Adipocyte (in vitro differentiated cells): ENCODE results near the gene FAF1.

Source experiments
- DNase-seq: peaks from one replicate; pipeline ENCODE4 v3.0.0-alpha.2; 2015; ENCODE audit warnings: low read depth
- H3K27me3 ChIP-seq: replicated peaks from 2 replicates; pipeline ENCODE4 v1.7.0; 2013; ENCODE audit warnings: mild to moderate bottlenecking, low read length, moderate library complexity; ENCODE audit not compliant: control insufficient read depth, insufficient read depth
- H3K36me3 ChIP-seq: 2 replicates; pipeline ENCODE4 v1.7.0; 2013; ENCODE audit warnings: low read length, mild to moderate bottlenecking, moderate library complexity; ENCODE audit not compliant: control insufficient read depth, insufficient read depth, severe bottlenecking
- H3K4me1 ChIP-seq: 2 replicates; pipeline ENCODE4 v1.7.0; 2013; ENCODE audit warnings: mild to moderate bottlenecking, low read length, moderate library complexity; ENCODE audit not compliant: control insufficient read depth, insufficient read depth
- H3K4me3 ChIP-seq: 2 replicates; pipeline ENCODE4 v1.7.0; 2013; ENCODE audit warnings: mild to moderate bottlenecking, low read length, moderate library complexity
- H3K9ac ChIP-seq: 2 replicates; pipeline ENCODE4 v1.7.0; 2013; ENCODE audit warnings: mild to moderate bottlenecking, low read length, moderate library complexity
- H3K9me3 ChIP-seq: 2 replicates; pipeline ENCODE4 v1.7.0; 2013; ENCODE audit warnings: mild to moderate bottlenecking, low read length, moderate library complexity; ENCODE audit not compliant: control insufficient read depth

Gene FAF1

GRCh38 chr1:50481142-50481736, 478.8 kb downstream of the FAF1 start:
- no peaks in the 10 kb centered on the region for H3K27me3 ChIP-seq
- no peak overlapping the region for H3K4me3 ChIP-seq
- H3K9me3 ChIP-seq, result no peaks in the 10 kb centered on the region
- no peak for DNase-seq
- no peak overlapping the region for H3K9ac ChIP-seq
- H3K36me3 ChIP-seq, result peaks cover 10% of the 10 kb centered on the region
- H3K4me1 ChIP-seq, result no peaks in the 10 kb centered on the region

- Histone ChIP-seq H3K27me3 (no peaks in the 10 kb centered on the region), H3K4me3 (no peak overlapping the region), H3K4me1 (no peaks in the 10 kb centered on the region), H3K36me3 (peaks cover 24% of the 10 kb centered on the region), H3K9me3 (no peaks in the 10 kb centered on the region), H3K9ac (no peak overlapping the region)
- DNase-seq, result no peak
These were observed 483.3 kb downstream of the FAF1 start for GRCh38 chr1:50476800-50477199.

GRCh38 chr1:50474859-50475809, 484.9 kb downstream of the FAF1 start:
- Histone ChIP-seq H3K4me1 (no peaks in the 10 kb centered on the region), H3K9me3 (no peaks in the 10 kb centered on the region), H3K27me3 (no peaks in the 10 kb centered on the region), H3K4me3 (no peak overlapping the region), H3K9ac (no peak overlapping the region), H3K36me3 (peaks cover 27% of the 10 kb centered on the region)
- no peak for DNase-seq

- DNase-seq, result no peak
- H3K9ac ChIP-seq, result no peak overlapping the region
- H3K4me3 ChIP-seq, result no peak overlapping the region
- H3K27me3 ChIP-seq, result no peaks in the 10 kb centered on the region
- peaks cover 20% of the 10 kb centered on the region for H3K36me3 ChIP-seq
- H3K9me3 ChIP-seq, result no peaks in the 10 kb centered on the region
- no peaks in the 10 kb centered on the region for H3K4me1 ChIP-seq
These were observed 486.6 kb downstream of the FAF1 start for GRCh38 chr1:50473513-50473912.

GRCh38 chr1:50471967-50472366, 488.1 kb downstream of the FAF1 start:
- Histone ChIP-seq H3K27me3 (no peaks in the 10 kb centered on the region), H3K36me3 (peaks cover 20% of the 10 kb centered on the region), H3K4me1 (no peaks in the 10 kb centered on the region), H3K9me3 (no peaks in the 10 kb centered on the region), H3K9ac (no peak overlapping the region), H3K4me3 (no peak overlapping the region)
- DNase-seq, result no peak

- H3K4me1 ChIP-seq, result no peaks in the 10 kb centered on the region
- DNase-seq, result no peak
- no peaks in the 10 kb centered on the region for H3K27me3 ChIP-seq
- no peak overlapping the region for H3K4me3 ChIP-seq
- no peak overlapping the region for H3K9ac ChIP-seq
- H3K9me3 ChIP-seq, result no peaks in the 10 kb centered on the region
- H3K36me3 ChIP-seq, result peaks cover 13% of the 10 kb centered on the region
These were observed 497.1 kb downstream of the FAF1 start for GRCh38 chr1:50462964-50463363.

GRCh38 chr1:50458507-50458906, 501.6 kb downstream of the FAF1 start:
- Histone ChIP-seq H3K27me3 (no peaks in the 10 kb centered on the region), H3K9ac (no peak overlapping the region), H3K4me3 (no peak overlapping the region), H3K36me3 (peaks cover 9% of the 10 kb centered on the region), H3K9me3 (no peaks in the 10 kb centered on the region), H3K4me1 (no peaks in the 10 kb centered on the region)
- DNase-seq, result peak; percentile 22

GRCh38 chr1:50454911-50455310, 505.2 kb downstream of the FAF1 start:
- no peak for DNase-seq
- Histone ChIP-seq H3K36me3 (no peaks in the 10 kb centered on the region), H3K4me1 (peaks cover 12% of the 10 kb centered on the region), H3K9me3 (no peaks in the 10 kb centered on the region), H3K27me3 (no peaks in the 10 kb centered on the region), H3K4me3 (no peak overlapping the region), H3K9ac (no peak overlapping the region)

- no peak overlapping the region for H3K4me3 ChIP-seq
- H3K4me1 ChIP-seq, result peaks cover 16% of the 10 kb centered on the region
- no peaks in the 10 kb centered on the region for H3K9me3 ChIP-seq
- no peak for DNase-seq
- no peak overlapping the region for H3K9ac ChIP-seq
- H3K36me3 ChIP-seq, result no peaks in the 10 kb centered on the region
- no peaks in the 10 kb centered on the region for H3K27me3 ChIP-seq
These were observed 506.8 kb downstream of the FAF1 start for GRCh38 chr1:50453266-50453665.

- H3K27me3 ChIP-seq, result no peaks in the 10 kb centered on the region
- no peaks in the 10 kb centered on the region for H3K36me3 ChIP-seq
- no peaks in the 10 kb centered on the region for H3K9me3 ChIP-seq
- no peak overlapping the region for H3K4me3 ChIP-seq
- no peak overlapping the region for H3K9ac ChIP-seq
- H3K4me1 ChIP-seq, result peaks cover 21% of the 10 kb centered on the region
- DNase-seq, result no peak
These were observed 507.4 kb downstream of the FAF1 start for GRCh38 chr1:50452700-50453099.

- Histone ChIP-seq H3K4me1 (peaks cover 24% of the 10 kb centered on the region), H3K9ac (no peak overlapping the region), H3K9me3 (no peaks in the 10 kb centered on the region), H3K4me3 (no peak overlapping the region), H3K36me3 (no peaks in the 10 kb centered on the region), H3K27me3 (no peaks in the 10 kb centered on the region)
- no peak for DNase-seq
These were observed 509.0 kb downstream of the FAF1 start for GRCh38 chr1:50450861-50451653.
